Nephron progenitor cell (in vitro differentiated cells): Measurements from ENCODE around the gene NPHP1.

Experiments used
- DNase-seq: peaks from one replicate; pipeline ENCODE4 v3.0.0; 2021
- H3K27ac Mint-ChIP-seq: 2 replicates; pipeline ENCODE4 v1.8.0; 2021; ENCODE audit warnings: mild to moderate bottlenecking, moderate library complexity, mixed read lengths
- H3K27me3 Mint-ChIP-seq: 2 replicates; pipeline ENCODE4 v1.8.0; 2021; ENCODE audit warnings: mild to moderate bottlenecking, low read depth, mixed read lengths; ENCODE audit not compliant: poor library complexity
- H3K36me3 Mint-ChIP-seq: 2 replicates; pipeline ENCODE4 v1.8.0; 2021; ENCODE audit warnings: low read depth, mixed read lengths
- H3K4me1 Mint-ChIP-seq: 2 replicates; pipeline ENCODE4 v1.8.0; 2021; ENCODE audit warnings: mixed read lengths
- H3K4me3 Mint-ChIP-seq: 2 replicates; pipeline ENCODE4 v1.8.0; 2021; ENCODE audit warnings: mild to moderate bottlenecking, moderate library complexity, mixed read lengths
- H3K9me3 Mint-ChIP-seq: 2 replicates; pipeline ENCODE4 v1.8.0; 2021; ENCODE audit warnings: mild to moderate bottlenecking, moderate library complexity, mixed read lengths
- CTCF ChIP-seq: fragments of 200-600 bp; sonication (generic); IDR thresholded peaks from 2 replicates; pipeline ENCODE4 v1.5.0; 2021; ENCODE audit warnings: antibody characterized with exemption

The NPHP1 gene

GRCh38 chr2:110134025-110134424 lies 70.8 kb downstream of the NPHP1 start:
- TF ChIP-seq CTCF = no peak
- Mint-ChIP-seq H3K4me3 (no peak overlapping the region), H3K36me3 (peaks cover 43% of the 10 kb centered on the region), H3K9me3 (peaks cover 32% of the 10 kb centered on the region), H3K27ac (no peak overlapping the region), H3K27me3 (no peaks in the 10 kb centered on the region), H3K4me1 (no peaks in the 10 kb centered on the region)
- no peak for DNase-seq

- Mint-ChIP-seq H3K4me1 (peaks cover 4% of the 10 kb centered on the region), H3K4me3 (no peak overlapping the region), H3K36me3 (peaks cover 43% of the 10 kb centered on the region), H3K9me3 (peaks cover 27% of the 10 kb centered on the region), H3K27me3 (peaks cover 4% of the 10 kb centered on the region), H3K27ac (no peak overlapping the region)
- no peak for DNase-seq
- no peak for TF ChIP-seq CTCF
These were observed 73.6 kb downstream of the NPHP1 start for GRCh38 chr2:110131166-110131565.

GRCh38 chr2:110130757-110131156 lies 74.1 kb downstream of the NPHP1 start:
- Mint-ChIP-seq H3K27me3 (peaks cover 4% of the 10 kb centered on the region), H3K4me3 (no peak overlapping the region), H3K36me3 (peaks cover 43% of the 10 kb centered on the region), H3K4me1 (peaks cover 4% of the 10 kb centered on the region), H3K27ac (no peak overlapping the region), H3K9me3 (peaks cover 27% of the 10 kb centered on the region)
- TF ChIP-seq CTCF = no peak
- no peak for DNase-seq

- no peak for TF ChIP-seq CTCF
- Mint-ChIP-seq H3K27ac (no peak overlapping the region), H3K27me3 (peaks cover 4% of the 10 kb centered on the region), H3K9me3 (peaks cover 2% of the 10 kb centered on the region), H3K4me3 (no peak overlapping the region), H3K4me1 (peaks cover 8% of the 10 kb centered on the region), H3K36me3 (peaks cover 13% of the 10 kb centered on the region)
- DNase-seq = no peak
These were observed 77.9 kb downstream of the NPHP1 start for GRCh38 chr2:110126906-110127305.

GRCh38 chr2:110126086-110126773 lies 78.6 kb downstream of the NPHP1 start:
- Mint-ChIP-seq H3K4me3 (no peak overlapping the region), H3K27ac (no peak overlapping the region), H3K4me1 (peaks cover 8% of the 10 kb centered on the region), H3K27me3 (peaks cover 4% of the 10 kb centered on the region), H3K9me3 (no peaks in the 10 kb centered on the region), H3K36me3 (peaks cover 7% of the 10 kb centered on the region)
- TF ChIP-seq CTCF = no peak
- DNase-seq = no peak

GRCh38 chr2:110124939-110125691 lies 79.7 kb downstream of the NPHP1 start:
- H3K36me3 Mint-ChIP-seq = no peaks in the 10 kb centered on the region
- TF ChIP-seq CTCF = no peak
- H3K9me3 Mint-ChIP-seq = no peaks in the 10 kb centered on the region
- no peak for DNase-seq
- H3K27ac Mint-ChIP-seq = no peak overlapping the region
- H3K4me3 Mint-ChIP-seq = no peak overlapping the region
- H3K4me1 Mint-ChIP-seq = peaks cover 11% of the 10 kb centered on the region
- peaks cover 10% of the 10 kb centered on the region for H3K27me3 Mint-ChIP-seq
